ENCODE measurements around the gene ITPRID2.
A peak's percentile ranks its signal among the peaks of the same experiment; 100 is the strongest.

ITPRID2 gene

GRCh38 chr2:181882246-181883020 lies 9.1 kb upstream of the ITPRID2 start:
- FAIRE-seq, result no peak

- FAIRE-seq, result no peak
These were observed 6.9 kb upstream of the ITPRID2 start for GRCh38 chr2:181884601-181885000.

GRCh38 chr2:181885096-181885495 lies 6.4 kb upstream of the ITPRID2 start:
- FAIRE-seq, result no peak

GRCh38 chr2:181886192-181886591 lies 5.3 kb upstream of the ITPRID2 start:
- FAIRE-seq, result no peak

- FAIRE-seq, result peak; percentile 79
These were observed 4.5 kb upstream of the ITPRID2 start for GRCh38 chr2:181887045-181887444.

- no peak for FAIRE-seq
These were observed 1.8 kb upstream of the ITPRID2 start for GRCh38 chr2:181889776-181890175.

GRCh38 chr2:181890271-181890670 lies 1.3 kb upstream of the ITPRID2 start:
- no peak for FAIRE-seq

- FAIRE-seq, result no peak
These were observed 652 bp downstream of the ITPRID2 start for GRCh38 chr2:181891966-181892798.

- FAIRE-seq, result no peak
These were observed 1.4 kb downstream of the ITPRID2 start for GRCh38 chr2:181892799-181893435.

GRCh38 chr2:181894381-181894780 lies 2.9 kb downstream of the ITPRID2 start:
- peak; percentile 56 for FAIRE-seq

GRCh38 chr2:181895818-181896217 lies 4.3 kb downstream of the ITPRID2 start:
- no peak for FAIRE-seq

- peak; percentile 30 for FAIRE-seq
These were observed 4.8 kb downstream of the ITPRID2 start for GRCh38 chr2:181896286-181896685.

- no peak for FAIRE-seq
These were observed 8.6 kb downstream of the ITPRID2 start for GRCh38 chr2:181900007-181900651.

- FAIRE-seq, result no peak
These were observed 11.1 kb downstream of the ITPRID2 start for GRCh38 chr2:181902625-181903024.

GRCh38 chr2:181904022-181904632 lies 12.6 kb downstream of the ITPRID2 start:
- FAIRE-seq, result peak; percentile 13

- FAIRE-seq, result no peak
These were observed 15.5 kb downstream of the ITPRID2 start for GRCh38 chr2:181907057-181907456.

- FAIRE-seq, result no peak
These were observed 16.1 kb downstream of the ITPRID2 start for GRCh38 chr2:181907635-181908034.

GRCh38 chr2:181910028-181910831 lies 18.7 kb downstream of the ITPRID2 start:
- FAIRE-seq, result no peak

- no peak for FAIRE-seq
These were observed 20.3 kb downstream of the ITPRID2 start for GRCh38 chr2:181911830-181912229.

- FAIRE-seq, result no peak
These were observed 23.6 kb downstream of the ITPRID2 start for GRCh38 chr2:181915102-181915501.

All from islet of Langerhans (tissue), 1 donor.